GM19467 (cell line): ENCODE measurements around the gene CSTF1.
"Not testable (repeated sequence)": the region's sequence is repeated elsewhere in the genome, so short reads cannot be mapped to it uniquely, and the experiment has no call there.

Source experiments
- ATAC-seq: cut with Tn5 transposase; IDR thresholded peaks from one replicate; pipeline ENCODE4 v1.9.1; 2021; ENCODE audit warnings: mild to moderate bottlenecking, moderate library complexity; ENCODE audit not compliant: unreplicated experiment

CSTF1 gene

DNA sequence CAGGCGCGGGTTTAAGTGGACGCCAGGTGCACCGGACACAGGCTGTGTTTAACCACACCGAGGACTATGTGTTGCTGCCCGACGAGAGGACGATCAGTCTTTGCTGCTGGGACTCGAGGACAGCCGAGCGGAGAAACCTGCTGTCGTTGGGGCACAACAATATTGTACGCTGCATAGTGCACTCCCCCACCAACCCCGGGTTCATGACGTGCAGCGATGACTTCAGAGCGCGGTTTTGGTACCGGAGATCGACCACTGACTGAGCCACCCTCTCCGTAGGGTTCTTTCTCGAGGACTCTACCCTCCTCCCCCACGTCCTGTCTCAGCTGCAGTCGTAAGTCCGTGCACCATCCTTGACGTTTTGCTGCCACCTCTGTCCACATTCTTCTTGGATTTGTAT lies 11.0 kb downstream of the CSTF1 start:
- ATAC-seq: no peak

GRCh38 chr20:56405356-56405755 lies 12.9 kb downstream of the CSTF1 start:
- not testable (repeated sequence) for ATAC-seq

DNA sequence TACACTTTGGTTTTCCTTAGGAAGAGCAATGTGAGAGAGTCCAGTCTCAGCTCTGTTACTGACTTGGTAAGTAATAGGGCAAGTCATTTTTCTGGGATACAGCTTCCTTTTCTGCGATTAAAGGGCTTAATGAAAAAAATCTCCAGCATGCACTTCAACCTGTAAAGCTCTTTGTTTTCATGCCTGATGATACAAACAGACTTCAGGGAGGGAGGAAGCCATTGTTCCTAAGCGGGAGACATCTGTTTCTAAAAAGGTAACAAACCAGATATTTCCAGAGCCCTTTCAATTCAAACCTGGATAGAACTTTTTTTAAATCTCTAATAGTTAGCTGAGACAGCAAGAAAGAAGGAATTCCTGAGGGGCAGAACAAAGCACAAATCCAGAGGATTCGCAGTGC lies 14.5 kb downstream of the CSTF1 start:
- ATAC-seq: no peak

DNA sequence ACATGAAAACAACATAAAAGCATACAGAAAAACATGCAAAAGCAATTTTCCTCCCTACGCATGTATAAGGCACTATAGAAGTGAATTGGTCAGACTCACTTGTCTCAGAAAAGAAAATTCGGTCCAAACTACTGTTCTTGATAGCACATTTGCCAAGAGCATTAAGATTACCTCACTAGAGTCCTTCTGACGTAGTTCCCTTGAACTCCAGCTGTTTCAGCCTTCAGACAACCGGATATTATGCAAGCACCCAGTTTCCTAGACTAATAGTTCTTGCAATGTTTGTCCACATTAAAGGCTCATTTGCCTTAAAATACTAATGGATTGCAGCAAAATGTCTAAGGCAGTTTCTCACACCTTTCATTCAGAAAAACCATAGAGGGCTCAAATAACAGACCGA lies 17.1 kb downstream of the CSTF1 start:
- no peak for ATAC-seq

- ATAC-seq: no peak
Observed at GRCh38 chr20:56409956-56410355, 17.5 kb downstream of the CSTF1 start.

GRCh38 chr20:56411287-56411686 lies 18.8 kb downstream of the CSTF1 start:
- ATAC-seq: not testable (repeated sequence)

DNA sequence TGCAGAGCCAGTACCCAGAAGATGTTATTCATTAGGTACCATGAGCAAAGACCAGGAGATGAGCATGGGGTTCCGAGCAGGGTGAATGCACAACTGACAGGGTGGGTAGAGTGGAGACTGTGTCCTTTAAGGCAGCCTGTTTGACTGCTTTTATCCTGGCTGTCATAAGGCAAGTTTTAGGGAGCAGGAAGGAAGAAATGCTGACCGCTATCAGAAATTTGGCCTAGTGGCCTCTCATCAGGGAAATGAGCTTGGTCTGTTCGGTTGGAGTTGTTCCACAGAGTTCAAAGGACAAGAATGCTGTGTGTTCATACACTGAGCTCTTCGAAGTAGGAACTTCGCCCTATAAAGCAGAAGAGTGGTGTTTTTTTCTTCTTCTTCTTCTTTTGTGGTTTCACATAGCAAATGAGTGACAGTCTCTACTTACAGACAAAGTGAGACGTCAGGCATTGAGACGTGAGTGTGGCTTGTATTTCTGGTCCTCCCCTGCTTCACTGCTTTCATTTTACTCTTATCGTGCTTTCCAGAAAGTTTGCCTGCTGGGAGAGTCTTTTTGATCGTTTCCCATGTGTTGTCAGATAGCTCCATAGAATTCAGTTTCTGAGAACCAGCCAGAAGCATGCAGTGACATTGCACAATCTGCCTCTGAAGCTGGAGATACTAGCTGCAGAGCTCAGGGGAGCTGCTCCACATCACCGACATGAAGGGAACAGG lies 19.5 kb downstream of the CSTF1 start, which contains the start of gene CASS4:
TSS of gene CASS4 (plus strand) at position 502 of the 714 bp plus-strand sequence. CDS start at position 701, 199 bp downstream.
- ATAC-seq: no peak

DNA sequence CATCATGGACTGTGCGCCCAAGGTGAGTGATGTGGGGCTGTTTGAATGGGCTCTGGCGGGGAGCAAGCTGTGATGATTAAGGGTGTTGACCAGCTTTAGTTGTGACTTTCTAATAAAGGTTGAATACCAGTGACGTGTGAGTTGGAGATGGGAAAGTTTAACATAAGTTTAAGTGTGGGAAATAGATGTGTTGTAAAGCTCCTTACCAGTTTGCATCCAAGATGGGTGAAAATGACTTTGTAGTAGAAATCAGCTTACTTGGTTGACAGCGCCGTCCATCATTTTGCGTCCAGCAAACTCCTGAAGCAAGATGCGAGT lies 20.0 kb downstream of the CSTF1 start:
- ATAC-seq: no peak

DNA sequence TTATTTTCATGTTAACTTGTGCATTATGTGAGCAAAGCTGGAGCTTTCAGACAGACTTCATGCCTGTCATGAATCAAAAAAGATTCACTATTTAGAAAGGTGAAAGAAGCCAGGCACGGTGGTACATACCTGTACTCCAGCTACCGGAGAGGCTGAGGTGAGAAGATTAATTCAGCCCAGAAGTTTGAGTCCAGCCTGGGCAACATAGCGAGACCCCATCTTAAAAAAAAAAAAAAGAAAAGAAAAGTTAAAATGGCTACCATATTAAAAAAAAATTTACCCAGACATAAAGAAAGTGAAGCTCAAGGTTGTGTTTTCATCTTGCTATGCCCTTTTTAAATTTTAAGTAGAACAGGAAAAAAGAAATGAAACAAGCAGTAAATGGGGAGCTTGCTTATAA lies 20.5 kb downstream of the CSTF1 start:
- ATAC-seq: no peak

DNA sequence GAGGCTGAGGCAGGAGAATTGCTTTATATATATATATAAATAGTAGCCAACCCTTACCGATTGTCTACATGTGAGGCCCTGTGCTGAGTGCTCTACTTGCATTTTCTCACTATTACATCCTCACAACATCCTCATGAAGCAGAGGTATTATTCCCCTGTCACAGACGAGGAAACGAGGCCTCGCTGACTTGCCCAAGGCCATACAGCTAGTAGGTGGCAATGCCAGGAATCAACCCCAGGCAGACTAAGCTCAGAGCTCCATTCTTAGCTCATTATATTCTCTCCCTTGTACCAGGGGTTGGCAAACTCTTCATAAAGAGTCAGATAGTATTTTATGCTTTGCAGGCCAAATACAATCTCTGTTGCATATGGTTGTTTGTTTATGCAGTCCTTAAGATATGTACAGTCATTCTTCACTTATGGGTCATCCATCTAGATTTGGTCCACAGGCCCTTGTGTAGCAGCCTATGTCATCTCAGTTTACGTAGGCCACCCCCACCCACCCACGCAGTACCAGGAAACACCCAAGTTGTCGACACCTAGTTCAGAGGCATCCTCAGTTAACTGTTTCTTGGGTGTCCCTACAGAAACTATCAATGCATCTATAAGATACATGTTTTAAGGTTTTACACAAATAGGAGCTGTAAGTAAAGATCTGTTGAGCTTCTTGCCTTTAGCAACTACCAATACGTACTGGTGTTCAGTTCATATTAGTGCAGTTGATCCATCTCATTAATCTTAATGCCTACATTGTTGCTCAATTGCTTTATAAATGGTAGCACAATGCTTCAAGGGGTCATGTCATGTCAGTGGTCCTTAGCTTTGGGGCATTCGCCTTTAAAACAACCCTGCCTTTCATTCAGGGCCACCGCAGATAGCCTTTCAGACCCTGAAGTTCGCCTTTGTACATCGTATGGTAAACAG lies 22.7 kb downstream of the CSTF1 start:
- no peak for ATAC-seq

DNA sequence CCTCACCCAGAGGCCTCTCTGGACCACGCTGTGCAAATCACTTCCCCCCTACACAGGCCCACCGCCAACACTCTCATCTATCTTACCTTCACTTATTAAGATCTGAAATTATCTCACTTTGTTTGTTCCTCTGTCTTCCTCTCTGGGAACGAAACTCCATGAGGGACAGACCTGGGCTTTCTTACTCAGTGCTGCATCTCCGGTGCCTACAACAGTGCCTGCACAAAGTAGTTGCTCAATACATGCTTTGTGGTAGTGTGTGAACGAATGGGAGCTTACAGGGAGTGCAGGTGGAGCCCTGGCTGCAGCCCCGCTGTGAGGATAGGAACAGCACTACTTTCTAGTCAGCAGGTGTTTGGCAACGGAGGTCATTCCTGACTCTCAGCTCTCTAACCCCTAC lies 25.0 kb downstream of the CSTF1 start:
- no peak for ATAC-seq

DNA sequence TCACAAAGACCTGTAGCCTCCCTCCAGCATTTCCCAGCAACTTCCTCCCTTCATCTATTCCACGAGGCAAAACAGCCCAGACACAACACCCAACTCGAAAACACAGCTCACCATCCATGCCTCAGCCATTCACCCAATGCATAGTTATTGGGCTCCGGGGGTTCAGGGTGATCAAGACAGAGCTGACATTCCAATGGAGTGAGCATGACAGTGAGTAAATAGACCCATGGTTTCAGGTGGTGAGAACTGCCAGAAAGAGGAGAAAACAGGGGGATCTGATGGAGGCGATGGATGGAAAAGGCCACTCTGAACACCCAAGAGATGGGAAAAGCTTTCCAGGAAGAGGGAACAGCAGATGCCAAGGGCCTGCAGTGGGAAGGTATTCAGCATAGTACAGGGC lies 25.5 kb downstream of the CSTF1 start:
- ATAC-seq: no peak

DNA sequence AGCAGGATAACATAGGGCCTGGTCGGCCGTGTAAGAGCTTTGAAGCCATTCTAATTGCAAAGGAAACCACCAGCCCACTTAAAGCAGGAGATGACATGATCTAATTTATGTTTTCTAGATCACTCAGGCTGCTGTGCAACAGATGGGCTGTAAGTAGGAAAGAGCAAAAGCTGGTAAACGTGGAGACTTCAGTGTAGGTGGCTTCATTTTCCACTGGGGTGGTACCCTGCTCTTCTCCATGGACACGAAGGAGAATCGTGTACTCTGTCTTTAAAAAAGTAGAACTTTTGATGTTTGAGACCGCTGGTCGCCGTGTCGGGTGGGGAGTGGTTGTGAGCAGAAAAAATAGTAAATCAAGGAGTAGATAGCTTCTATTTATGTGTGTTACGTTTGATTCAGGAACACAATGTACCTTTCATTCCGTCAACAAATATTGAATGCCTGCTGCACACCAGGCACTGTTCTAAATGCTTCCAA lies 26.0 kb downstream of the CSTF1 start:
- ATAC-seq: no peak

DNA sequence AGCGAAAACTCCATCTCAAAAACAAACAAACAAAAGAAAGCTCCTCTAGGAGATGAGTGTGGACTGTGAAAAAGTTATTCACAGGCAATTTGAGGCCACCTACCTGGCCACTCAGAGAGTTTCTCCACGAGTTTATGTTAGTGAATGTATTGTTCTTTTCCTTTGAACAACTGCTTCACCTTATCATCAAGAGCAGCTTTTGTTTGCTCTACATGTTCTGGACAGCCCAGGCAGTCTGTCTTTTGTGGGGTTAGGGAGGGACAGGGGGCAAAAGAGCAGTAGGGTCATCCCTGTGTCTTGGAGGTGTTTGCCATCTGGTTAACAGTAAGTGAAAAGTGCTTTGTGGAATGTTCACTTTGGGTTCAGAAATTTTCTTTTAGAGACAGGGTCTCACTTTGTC lies 27.6 kb downstream of the CSTF1 start:
- no peak for ATAC-seq

DNA sequence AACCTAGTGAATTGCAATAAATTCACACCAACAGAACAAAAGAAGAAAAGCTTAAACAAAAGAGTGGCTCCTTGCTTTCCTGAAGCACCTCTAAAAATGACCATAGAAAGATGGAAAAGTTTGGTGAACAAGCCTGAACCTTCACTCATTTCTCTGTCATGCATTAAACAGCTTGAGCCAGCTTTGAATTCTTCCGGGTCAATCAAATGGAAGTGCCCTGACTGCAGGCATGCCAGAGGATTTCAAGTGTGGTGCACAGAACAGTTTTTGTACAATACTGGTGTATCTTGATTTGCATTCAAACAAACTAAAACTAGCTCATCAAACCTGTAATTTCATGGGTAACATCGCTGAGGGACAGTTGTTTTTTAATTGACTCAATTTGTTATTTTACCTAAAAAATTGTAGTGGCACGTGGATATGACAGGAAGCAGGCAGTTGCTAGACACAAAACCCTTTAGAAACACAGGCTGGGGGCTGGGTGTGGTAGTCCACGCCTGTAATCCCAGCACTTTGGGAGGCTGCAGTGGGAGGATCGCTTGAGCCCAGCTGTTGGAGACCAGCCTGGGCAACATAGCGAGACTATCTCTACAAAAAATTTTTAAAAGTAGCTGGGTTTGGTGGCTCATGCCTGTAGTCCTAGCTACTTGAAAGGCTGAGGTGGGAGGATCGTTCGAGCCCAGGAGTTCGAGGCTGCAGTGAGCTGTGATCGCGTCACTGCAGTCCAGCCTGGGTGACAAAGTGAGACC lies 28.7 kb downstream of the CSTF1 start:
- no peak for ATAC-seq

DNA sequence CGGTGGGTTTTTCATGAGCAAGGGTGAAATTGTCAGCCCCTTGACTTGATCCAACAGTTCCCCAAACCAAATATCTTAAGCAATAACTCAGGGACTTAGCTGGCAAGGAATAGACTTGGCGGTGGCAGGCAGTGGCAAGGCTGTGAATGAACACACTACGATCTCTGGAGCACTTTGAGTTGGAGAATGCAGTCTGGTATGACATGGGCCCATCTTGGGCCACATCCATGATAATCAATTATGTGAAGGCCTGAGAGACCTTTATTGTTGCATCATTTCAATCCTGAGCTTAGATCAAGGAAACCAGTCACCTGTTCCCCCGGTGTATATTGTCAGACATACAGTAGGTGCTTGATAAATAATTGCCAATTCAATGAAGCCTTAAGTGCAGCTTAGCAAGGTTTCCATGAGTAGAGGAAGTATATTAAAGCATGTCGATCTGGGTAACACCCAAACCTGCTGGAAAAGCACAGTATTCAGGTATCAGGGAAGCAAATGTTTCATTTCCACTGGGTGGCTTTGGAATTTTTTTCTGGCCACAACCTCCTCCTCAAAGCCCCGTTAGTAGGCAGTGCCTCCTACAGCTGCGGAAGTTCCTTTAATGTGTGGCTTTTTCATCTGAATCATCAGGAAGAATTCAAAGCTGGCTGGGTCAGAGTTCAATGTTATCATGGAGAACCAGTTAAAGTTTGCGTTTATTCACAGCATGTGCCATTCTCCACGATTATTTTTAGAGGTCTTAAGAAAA lies 29.8 kb downstream of the CSTF1 start:
- no peak for ATAC-seq

DNA sequence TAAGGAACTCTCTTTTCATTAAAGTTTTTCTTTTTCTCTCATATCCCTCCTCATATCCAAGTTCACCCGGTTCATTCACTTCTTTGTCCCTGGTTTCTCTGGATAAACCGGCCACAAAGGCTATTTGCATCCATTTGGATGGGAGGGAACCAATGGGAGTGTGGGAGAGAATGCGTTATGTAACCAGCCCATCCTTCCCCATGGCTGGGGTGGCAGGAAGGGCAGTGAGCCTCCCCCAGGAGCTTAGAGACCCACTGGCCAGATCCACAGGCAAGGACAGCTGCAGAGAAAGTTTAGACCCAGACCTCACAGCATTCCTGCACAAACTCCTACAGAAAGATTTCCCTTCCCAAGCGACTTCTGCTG lies 30.4 kb downstream of the CSTF1 start:
- ATAC-seq: no peak

DNA sequence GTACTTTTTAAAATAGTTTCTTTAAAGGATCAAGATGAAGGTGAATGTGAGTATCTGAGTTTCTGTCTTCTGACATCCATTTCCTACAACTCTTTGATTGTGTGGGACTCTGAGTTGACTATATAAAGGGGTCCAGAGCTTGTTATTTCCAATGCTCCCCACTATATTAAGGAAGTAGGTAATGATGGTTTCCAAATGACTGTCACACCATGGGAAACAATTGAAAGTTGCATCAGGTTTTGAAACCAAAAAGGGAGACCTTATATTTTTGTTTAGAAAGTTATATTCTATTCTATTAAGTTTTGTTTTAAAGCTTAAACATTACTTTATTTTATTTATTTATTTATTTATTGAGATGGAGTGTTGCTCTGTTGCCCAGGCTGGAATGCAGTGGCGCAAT lies 30.8 kb downstream of the CSTF1 start:
- no peak for ATAC-seq

GRCh38 chr20:56423886-56424285 lies 31.4 kb downstream of the CSTF1 start:
- ATAC-seq: no peak

DNA sequence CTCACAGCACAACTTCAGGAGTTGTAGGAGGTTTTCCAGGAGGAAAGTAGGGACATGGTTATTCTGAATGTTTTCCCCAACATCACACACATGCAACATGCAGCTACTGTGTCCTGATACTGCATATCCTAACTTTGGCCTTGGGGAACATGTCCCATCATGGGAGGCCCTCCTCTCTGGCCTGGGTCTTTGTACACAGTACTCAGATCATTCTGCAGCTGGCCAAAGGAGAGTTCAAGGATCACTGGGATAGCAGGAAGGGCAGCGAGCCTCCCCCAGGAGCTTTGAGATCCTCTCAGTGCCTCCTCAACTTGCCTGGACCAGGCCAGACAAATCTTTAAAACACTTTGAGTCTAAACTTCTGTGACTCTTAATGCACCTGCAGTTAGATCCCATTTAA lies 32.5 kb downstream of the CSTF1 start:
- ATAC-seq: no peak

GRCh38 chr20:56426026-56426425 lies 33.6 kb downstream of the CSTF1 start:
- ATAC-seq: no peak
